BLaER1 (cell line): Measurements from ENCODE around the gene TFCP2L1.
"Not testable (repeated sequence)": the region's sequence is repeated elsewhere in the genome, so short reads cannot be mapped to it uniquely, and the experiment has no call there.

Experiments
- H3K27ac ChIP-seq: shearing (Covaris generic); formaldehyde crosslinking; 2 replicates; pipeline ENCODE4 v1.8.1; 2022
- H3K27me3 ChIP-seq: shearing (Covaris generic); formaldehyde crosslinking; 2 replicates; pipeline ENCODE4 v1.8.1; 2022
- H3K36me3 ChIP-seq: shearing (Covaris generic); formaldehyde crosslinking; 2 replicates; pipeline ENCODE4 v1.8.1; 2022
- H3K4me1 ChIP-seq: shearing (Covaris generic); formaldehyde crosslinking; 2 replicates; pipeline ENCODE4 v1.8.1; 2022
- H3K4me2 ChIP-seq: shearing (Covaris generic); formaldehyde crosslinking; 2 replicates; pipeline ENCODE4 v1.8.1; 2022
- H3K4me3 ChIP-seq: shearing (Covaris generic); formaldehyde crosslinking; 2 replicates; pipeline ENCODE4 v1.8.1; 2022
- H3K9ac ChIP-seq: shearing (Covaris generic); formaldehyde crosslinking; 2 replicates; pipeline ENCODE4 v1.8.1; 2022
- H3K9me3 ChIP-seq: shearing (Covaris generic); formaldehyde crosslinking; 2 replicates; pipeline ENCODE4 v1.8.1; 2022
- H4K20me1 ChIP-seq: shearing (Covaris generic); formaldehyde crosslinking; 2 replicates; pipeline ENCODE4 v1.8.1; 2022
- Cebpa-rat ChIP-seq: shearing (Covaris generic); IDR thresholded peaks from 2 replicates; pipeline ENCODE4 v1.8.1; 2022

The TFCP2L1 gene

GRCh38 chr2:121228521-121228920 is 56.5 kb downstream of the TFCP2L1 start:
- H3K9me3 ChIP-seq: no peaks in the 10 kb centered on the region
- H3K36me3 ChIP-seq: no peaks in the 10 kb centered on the region
- H3K4me3 ChIP-seq: no peak overlapping the region
- no peak overlapping the region for H3K27ac ChIP-seq
- no peaks in the 10 kb centered on the region for H4K20me1 ChIP-seq
- TF ChIP-seq Cebpa-rat: no peak
- peaks cover 8% of the 10 kb centered on the region for H3K4me1 ChIP-seq
- H3K27me3 ChIP-seq: no peaks in the 10 kb centered on the region
- no peak overlapping the region for H3K9ac ChIP-seq
- H3K4me2 ChIP-seq: no peak overlapping the region

GRCh38 chr2:121227381-121228144 is 57.4 kb downstream of the TFCP2L1 start:
- not testable (repeated sequence) for H3K4me1 ChIP-seq, H4K20me1 ChIP-seq, H3K27me3 ChIP-seq, H3K27ac ChIP-seq, H3K9me3 ChIP-seq, H3K9ac ChIP-seq, H3K4me3 ChIP-seq, H3K36me3 ChIP-seq
- 0 out of 2 replicates have a peak overlapping the region, but pooled peaks have one; percentile 6 for H3K4me2 ChIP-seq

- H3K4me3 ChIP-seq, H3K36me3 ChIP-seq, H3K27ac ChIP-seq, H3K4me1 ChIP-seq, H3K9me3 ChIP-seq, H3K4me2 ChIP-seq, H3K27me3 ChIP-seq, H4K20me1 ChIP-seq, H3K9ac ChIP-seq: not testable (repeated sequence)
These were observed 59.3 kb downstream of the TFCP2L1 start for GRCh38 chr2:121225681-121226080.

- no peaks in the 10 kb centered on the region for H4K20me1 ChIP-seq
- no peak overlapping the region for H3K4me2 ChIP-seq
- peaks cover 11% of the 10 kb centered on the region for H3K4me1 ChIP-seq
- TF ChIP-seq Cebpa-rat: no peak
- no peak overlapping the region for H3K9ac ChIP-seq
- no peaks in the 10 kb centered on the region for H3K27me3 ChIP-seq
- H3K9me3 ChIP-seq: no peaks in the 10 kb centered on the region
- H3K27ac ChIP-seq: no peak overlapping the region
- H3K4me3 ChIP-seq: no peak overlapping the region
- H3K36me3 ChIP-seq: no peaks in the 10 kb centered on the region
These were observed 64.0 kb downstream of the TFCP2L1 start for GRCh38 chr2:121220995-121221394.

- Histone ChIP-seq H3K4me3 (no peak overlapping the region), H3K36me3 (no peaks in the 10 kb centered on the region), H3K9ac (no peak overlapping the region), H3K4me2 (no peak overlapping the region), H3K9me3 (no peaks in the 10 kb centered on the region), H3K4me1 (peaks cover 11% of the 10 kb centered on the region), H3K27me3 (no peaks in the 10 kb centered on the region), H3K27ac (no peak overlapping the region), H4K20me1 (no peaks in the 10 kb centered on the region)
- no peak for TF ChIP-seq Cebpa-rat
These were observed 65.1 kb downstream of the TFCP2L1 start for GRCh38 chr2:121219866-121220265.

- no peak for TF ChIP-seq Cebpa-rat
- no peak overlapping the region for H3K4me3 ChIP-seq
- H3K9ac ChIP-seq: no peak overlapping the region
- peaks cover 11% of the 10 kb centered on the region for H3K4me1 ChIP-seq
- no peaks in the 10 kb centered on the region for H3K36me3 ChIP-seq
- peak overlapping the region; percentile 23 for H3K4me2 ChIP-seq
- no peaks in the 10 kb centered on the region for H3K9me3 ChIP-seq
- H3K27me3 ChIP-seq: no peaks in the 10 kb centered on the region
- no peak overlapping the region for H3K27ac ChIP-seq
- no peaks in the 10 kb centered on the region for H4K20me1 ChIP-seq
These were observed 66.5 kb downstream of the TFCP2L1 start for GRCh38 chr2:121218386-121218938.

- Histone ChIP-seq H3K9ac (no peak overlapping the region), H3K9me3 (no peaks in the 10 kb centered on the region), H3K27ac (no peak overlapping the region), H3K4me3 (no peak overlapping the region), H4K20me1 (no peaks in the 10 kb centered on the region), H3K4me2 (no peak overlapping the region), H3K36me3 (no peaks in the 10 kb centered on the region), H3K4me1 (peaks cover 11% of the 10 kb centered on the region), H3K27me3 (no peaks in the 10 kb centered on the region)
- TF ChIP-seq Cebpa-rat: no peak
These were observed 67.4 kb downstream of the TFCP2L1 start for GRCh38 chr2:121217627-121218026.

GRCh38 chr2:121214296-121214695 is 70.7 kb downstream of the TFCP2L1 start:
- Histone ChIP-seq H3K27me3 (no peaks in the 10 kb centered on the region), H4K20me1 (no peaks in the 10 kb centered on the region), H3K4me1 (peaks cover 11% of the 10 kb centered on the region), H3K9ac (no peak overlapping the region), H3K4me3 (no peak overlapping the region), H3K27ac (no peak overlapping the region), H3K9me3 (no peaks in the 10 kb centered on the region), H3K36me3 (no peaks in the 10 kb centered on the region), H3K4me2 (no peak overlapping the region)
- TF ChIP-seq Cebpa-rat: no peak

- H3K27ac ChIP-seq: no peak overlapping the region
- peaks cover 2% of the 10 kb centered on the region for H3K4me1 ChIP-seq
- no peaks in the 10 kb centered on the region for H3K9me3 ChIP-seq
- H4K20me1 ChIP-seq: no peaks in the 10 kb centered on the region
- H3K36me3 ChIP-seq: no peaks in the 10 kb centered on the region
- no peak overlapping the region for H3K4me2 ChIP-seq
- H3K9ac ChIP-seq: no peak overlapping the region
- H3K4me3 ChIP-seq: no peak overlapping the region
- H3K27me3 ChIP-seq: no peaks in the 10 kb centered on the region
- no peak for TF ChIP-seq Cebpa-rat
These were observed 71.6 kb downstream of the TFCP2L1 start for GRCh38 chr2:121213386-121213785.

- no peak for TF ChIP-seq Cebpa-rat
- no peaks in the 10 kb centered on the region for H3K27me3 ChIP-seq
- no peak overlapping the region for H3K4me3 ChIP-seq
These were observed 72.2 kb downstream of the TFCP2L1 start for GRCh38 chr2:121212661-121213325.

More at GRCh38 chr2:121212661-121213325, 72.2 kb downstream of the TFCP2L1 start:
- H4K20me1 ChIP-seq: no peaks in the 10 kb centered on the region
- no peak overlapping the region for H3K9ac ChIP-seq
- H3K36me3 ChIP-seq: no peaks in the 10 kb centered on the region
- no peak overlapping the region for H3K27ac ChIP-seq
- no peaks in the 10 kb centered on the region for H3K9me3 ChIP-seq
- H3K4me2 ChIP-seq: no peak overlapping the region
- H3K4me1 ChIP-seq: no peaks in the 10 kb centered on the region
